GM12891 (cell line): ENCODE results near the gene RCBTB1.

Source experiments
- PAX5 ChIP-seq: IDR thresholded peaks from 2 replicates; pipeline ENCODE4 v1.6.1; 2011; ENCODE audit warnings: low read length, moderate library complexity, mild to moderate bottlenecking; ENCODE audit not compliant: insufficient read depth, severe bottlenecking
- POLR2A ChIP-seq: IDR thresholded peaks from 2 replicates; pipeline ENCODE4 v1.6.1; 2011; ENCODE audit warnings: low read depth, low read length, control low read depth
- POLR2AphosphoS5 ChIP-seq: IDR thresholded peaks from 2 replicates; pipeline ENCODE4 v1.6.1; 2011; ENCODE audit warnings: low read depth, low read length, control low read depth
- POU2F2 ChIP-seq: IDR thresholded peaks from 2 replicates; pipeline ENCODE4 v1.6.1; 2011; ENCODE audit warnings: low read depth, mild to moderate bottlenecking, control low read depth, low read length, moderate library complexity
- TAF1 ChIP-seq: IDR thresholded peaks from 2 replicates; pipeline ENCODE4 v1.6.1; 2011; ENCODE audit warnings: low read depth, low read length, control low read depth

- TF ChIP-seq POLR2AphosphoS5 (no peak), TAF1 (no peak), POLR2A (no peak), POU2F2 (no peak), PAX5 (no peak)
Measured at GRCh38 chr13:49497272-49497671, 88.1 kb downstream of the RCBTB1 start.
